Measurements from ENCODE around the gene BCAS4.

The BCAS4 gene

DNA sequence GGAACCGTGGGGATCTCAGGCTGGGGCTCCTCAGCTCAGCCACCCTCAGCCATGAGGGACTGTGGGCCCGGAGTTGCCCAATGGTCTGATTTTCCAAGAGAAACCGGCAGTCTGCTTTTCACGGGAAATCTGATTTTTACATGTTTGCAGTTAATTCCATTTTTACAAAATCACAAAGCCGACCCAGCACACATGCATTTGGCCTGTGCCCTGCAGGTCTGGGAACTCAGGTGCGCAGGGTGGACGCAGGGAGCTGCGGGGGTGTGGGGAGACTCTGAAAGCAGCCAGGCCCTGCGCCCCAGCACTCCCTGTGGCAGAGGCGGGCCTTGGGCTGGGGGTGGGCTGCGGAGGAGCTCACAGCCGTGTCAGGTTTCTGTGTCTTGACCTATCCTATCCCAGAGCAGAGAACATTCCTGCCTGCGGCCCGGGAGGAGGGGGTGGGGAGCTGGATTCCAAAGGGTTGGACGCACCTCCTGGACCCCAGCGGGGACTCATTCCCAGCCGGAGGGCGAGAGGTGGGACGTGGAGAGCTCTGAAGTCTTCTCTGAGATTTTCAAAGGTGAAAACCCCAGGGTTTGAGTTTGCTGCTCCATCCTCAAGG, 75.8 kb downstream of the BCAS4 start:
- Histone ChIP-seq H3K4me3 (no peak overlapping the region), H3K27me3 (no peaks in the 10 kb centered on the region), H3K9me3 (no peaks in the 10 kb centered on the region), H3K36me3 (no peaks in the 10 kb centered on the region), H3K27ac (no peak overlapping the region), H3K4me1 (no peaks in the 10 kb centered on the region)
- DNase-seq = no peak
- no peak for TF ChIP-seq CTCF (IDR thresholded peaks at IDR 0.05)
- intact Hi-C loops (cut with DNase I; ENCODE audit: low total_unique reads) = no loop called here

- Histone ChIP-seq H3K4me1 (no peaks in the 10 kb centered on the region), H3K27ac (no peak overlapping the region), H3K36me3 (peaks cover 4 to 20% (median 4%) of the 10 kb centered on the region in 3 donors), H3K4me3 (no peak overlapping the region), H3K9me3 (no peaks in the 10 kb centered on the region), H3K27me3 (no peaks in the 10 kb centered on the region)
- intact Hi-C loops (cut with DNase I; ENCODE audit: low total_unique reads) = no loop called here
- no peak for DNase-seq
- no peak for TF ChIP-seq CTCF (IDR thresholded peaks at IDR 0.05)
These were observed 77.9 kb downstream of the BCAS4 start for GRCh38 chr20:50872560-50873425.

- no peak for DNase-seq
- no peak for TF ChIP-seq CTCF (IDR thresholded peaks at IDR 0.05)
- Histone ChIP-seq H3K9me3 (no peaks in the 10 kb centered on the region), H3K4me1 (no peaks in the 10 kb centered on the region), H3K27ac (no peak overlapping the region), H3K27me3 (no peaks in the 10 kb centered on the region), H3K36me3 (peaks cover 4 to 21% (median 4%) of the 10 kb centered on the region in 3 donors), H3K4me3 (no peak overlapping the region)
- intact Hi-C loops (cut with DNase I; ENCODE audit: low total_unique reads) = no loop called here
These were observed 78.7 kb downstream of the BCAS4 start for GRCh38 chr20:50873585-50873984.

GRCh38 chr20:50874111-50874757, 79.4 kb downstream of the BCAS4 start:
- H3K9me3 ChIP-seq = no peaks in the 10 kb centered on the region
- no peak for TF ChIP-seq CTCF (IDR thresholded peaks at IDR 0.05)
- DNase-seq = no peak
- no peak overlapping the region for H3K4me3 ChIP-seq
- peaks cover 4 to 27% (median 4%) of the 10 kb centered on the region in 3 donors for H3K36me3 ChIP-seq
- intact Hi-C loops (cut with DNase I; ENCODE audit: low total_unique reads) = no loop called here
- no peaks in the 10 kb centered on the region for H3K27me3 ChIP-seq
- H3K27ac ChIP-seq = no peak overlapping the region
- no peaks in the 10 kb centered on the region for H3K4me1 ChIP-seq

- no peaks in the 10 kb centered on the region for H3K4me1 ChIP-seq
- H3K4me3 ChIP-seq = no peak overlapping the region
- DNase-seq = peak in 1 of 2 donors; percentile 59
- H3K36me3 ChIP-seq = peaks cover 4 to 28% (median 4%) of the 10 kb centered on the region in 3 donors
- no peak overlapping the region for H3K27ac ChIP-seq
- intact Hi-C loops (cut with DNase I; ENCODE audit: low total_unique reads) = no loop called here
- H3K27me3 ChIP-seq = no peaks in the 10 kb centered on the region
- H3K9me3 ChIP-seq = no peaks in the 10 kb centered on the region
- no peak for TF ChIP-seq CTCF (IDR thresholded peaks at IDR 0.05)
These were observed 80.2 kb downstream of the BCAS4 start for GRCh38 chr20:50874758-50875665.
